Adipose tissue (tissue), 3 donors: ENCODE results near the gene OTUD7B. TPM values are rescaled to one million over a fixed set of nuclear protein-coding genes. Genes with fewer than 3 reads are reported as not detected.
"Not testable (repeated sequence)": the region's sequence is repeated elsewhere in the genome, so short reads cannot be mapped to it uniquely, and the experiment has no call there.

Experiments used
- H3K27ac ChIP-seq: one replicate; pipeline ENCODE4 v1.5.1; 2013; ENCODE audit warnings: low read depth, low read length
- WGBS, 3 donors: extraction: QIAGEN DNeasy Blood & Tissue Kit; methylation state at CpG; one replicate each; pipeline ENCODE4 v1.1.7; 2013; 5-methylcytosine and 5-hydroxymethylcytosine counted together
- polyA plus RNA-seq, 3 donors: library from polyadenylated mRNA; stranded (reverse); fragments of 200-250 nt; gene quantifications; one replicate each; pipeline ENCODE4 v1.2.3, GENCODE V29; 2013
- donor health status: healthy with polysubstance abuse.
- donor health status: Bipolar disorder and iron deficiency.
- donor health status: healthy.

OTUD7B gene
- polyA plus RNA-seq, 3 donors: 2.4 to 8.2 (median 7.5) TPM

DNA sequence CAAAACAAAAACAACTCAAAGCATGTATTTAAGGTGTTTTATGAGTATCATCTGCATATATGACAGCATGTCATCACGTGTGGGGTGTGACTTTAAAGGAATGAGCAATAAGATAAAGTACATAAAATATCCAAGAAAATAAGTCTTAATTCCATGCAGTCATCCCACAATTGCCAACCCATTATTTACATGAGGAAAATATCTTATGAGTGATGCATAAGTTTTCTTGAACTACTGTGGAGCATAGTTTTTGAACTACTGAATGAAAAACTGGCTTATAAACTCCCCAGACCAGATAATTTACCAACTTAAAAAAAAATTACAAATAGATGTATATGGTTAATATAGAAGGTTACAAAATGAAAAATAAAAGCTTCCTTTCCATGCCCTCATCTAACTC lies 44.1 kb downstream of the OTUD7B start:
- no peak overlapping the region for H3K27ac ChIP-seq
- WGBS, 3 donors: 63 to 84% (median 76%) methylated on average over 1 of the region's 1 CpG

DNA sequence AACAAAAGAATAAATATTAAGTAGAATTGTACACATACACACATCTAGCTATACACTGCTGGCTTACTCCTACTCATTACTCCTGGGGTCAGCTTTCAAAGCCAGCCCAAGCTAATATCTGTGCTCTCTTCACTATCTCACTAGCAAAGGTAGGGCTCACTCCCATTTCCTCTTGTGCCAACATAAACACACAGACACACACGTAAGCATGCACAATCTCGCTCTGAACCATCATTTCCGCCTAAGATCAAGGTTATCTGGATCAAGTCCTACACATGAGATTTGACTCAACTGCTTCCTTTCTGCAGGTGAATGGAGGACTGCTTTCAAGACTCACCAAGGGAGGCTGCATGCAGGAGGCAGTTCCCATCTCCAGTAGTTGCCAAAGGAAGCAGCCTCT lies 45.1 kb downstream of the OTUD7B start:
- no peak overlapping the region for H3K27ac ChIP-seq

DNA sequence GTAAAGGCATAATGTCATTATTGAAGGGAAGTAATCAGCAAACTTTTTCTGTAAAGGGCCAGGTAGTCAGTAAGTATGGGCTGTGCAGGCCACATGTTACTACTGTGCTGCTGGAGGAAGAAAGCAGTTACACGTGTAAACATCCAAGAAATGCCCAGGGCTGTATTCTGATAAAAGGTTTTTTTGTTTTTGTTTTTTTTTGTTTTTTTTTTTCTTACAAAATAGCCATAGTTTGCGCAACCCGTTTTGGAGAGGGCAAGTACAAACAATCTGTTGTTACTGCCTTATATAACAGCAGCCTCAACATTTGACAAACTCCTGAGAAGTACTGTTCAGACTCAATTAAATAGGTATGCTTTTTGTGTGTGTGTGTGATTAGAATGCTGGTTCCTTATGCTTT lies 47.2 kb downstream of the OTUD7B start:
- WGBS, 3 donors: 39 to 66% (median 54%) methylated on average over 3 of the region's 3 CpGs
- H3K27ac ChIP-seq: no peak overlapping the region

More for the DNA sequence above, 45.1 kb downstream of the OTUD7B start:
- WGBS, 3 donors: 58 to 95% (median 88%) methylated on average over 3 of the region's 3 CpGs

DNA sequence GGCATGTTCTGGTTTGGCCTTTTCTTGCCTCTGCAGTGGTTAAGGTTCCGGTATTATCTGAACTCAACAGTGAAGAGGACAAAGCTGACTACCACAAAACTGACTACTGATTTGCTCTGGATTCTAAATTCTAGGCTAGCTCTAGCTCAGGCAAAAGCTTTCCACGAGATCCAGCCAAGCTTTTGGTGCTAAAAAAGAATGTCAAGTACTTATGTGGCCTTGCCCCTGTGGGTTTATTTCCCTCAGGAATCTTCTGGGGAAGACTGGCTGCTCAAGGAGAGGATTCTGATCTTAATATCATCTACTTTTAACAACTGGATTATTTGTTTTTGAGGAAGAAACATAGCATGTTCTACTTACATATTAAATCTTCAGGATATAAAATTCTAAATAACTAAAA lies 47.8 kb downstream of the OTUD7B start:
- WGBS, 3 donors: 70 to 83% (median 74%) methylated on average over 2 of the region's 2 CpGs
- no peak overlapping the region for H3K27ac ChIP-seq

DNA sequence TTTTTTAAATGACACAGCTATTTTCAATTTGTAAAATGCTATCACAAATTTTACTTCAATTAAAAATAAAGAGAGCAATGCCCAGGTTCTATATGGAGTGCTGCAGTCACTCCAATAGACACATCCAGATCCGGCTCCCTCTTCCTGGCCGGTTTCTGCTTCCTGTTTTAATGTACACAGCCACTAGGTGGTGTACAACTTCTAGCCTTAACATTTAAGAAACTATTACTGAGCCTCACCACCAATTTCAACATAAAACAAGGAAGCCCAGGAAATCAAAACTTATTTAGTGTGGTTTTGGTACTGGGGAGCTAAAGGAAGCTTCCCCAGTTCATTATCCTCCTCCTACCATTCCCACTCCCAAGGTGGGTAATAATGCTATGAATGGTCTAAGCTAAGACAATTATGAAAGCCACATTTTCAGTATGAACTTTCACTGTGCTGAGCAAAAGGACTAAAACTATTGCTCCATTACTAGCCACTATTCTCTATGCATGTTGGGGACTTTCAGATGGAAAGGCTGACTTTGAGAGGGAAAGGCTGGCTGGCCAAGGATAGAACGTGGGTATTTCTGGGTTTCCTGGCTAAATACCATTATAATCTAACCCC lies 48.4 kb downstream of the OTUD7B start:
- 11 to 26% (median 16%) methylated on average over 3 of the region's 3 CpGs for WGBS, 3 donors
- no peak overlapping the region for H3K27ac ChIP-seq

DNA sequence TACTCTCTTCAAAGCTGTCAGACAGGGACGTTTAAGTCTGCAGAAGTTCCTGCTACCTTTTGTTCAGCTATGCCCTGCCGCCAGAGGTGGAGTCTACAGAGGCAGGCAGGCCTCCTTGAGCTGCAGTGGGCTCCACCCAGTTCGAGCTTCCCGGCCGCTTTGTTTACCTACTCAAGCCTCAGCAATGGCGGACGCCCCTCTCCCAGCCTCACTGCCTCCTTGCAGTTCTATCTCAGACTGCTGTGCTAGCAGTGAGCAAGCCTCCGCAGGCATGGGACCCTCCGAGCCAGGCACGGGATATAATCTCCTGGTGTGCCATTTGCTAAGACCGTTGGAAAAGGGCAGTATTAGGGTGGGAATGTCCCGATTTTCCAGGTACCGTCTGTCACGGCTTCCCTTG lies 53.0 kb downstream of the OTUD7B start:
- WGBS, 3 donors: 97 to 98% (median 97%) methylated on average over 12 to 14 of the region's 14 CpGs
- H3K27ac ChIP-seq: not testable (repeated sequence)

DNA sequence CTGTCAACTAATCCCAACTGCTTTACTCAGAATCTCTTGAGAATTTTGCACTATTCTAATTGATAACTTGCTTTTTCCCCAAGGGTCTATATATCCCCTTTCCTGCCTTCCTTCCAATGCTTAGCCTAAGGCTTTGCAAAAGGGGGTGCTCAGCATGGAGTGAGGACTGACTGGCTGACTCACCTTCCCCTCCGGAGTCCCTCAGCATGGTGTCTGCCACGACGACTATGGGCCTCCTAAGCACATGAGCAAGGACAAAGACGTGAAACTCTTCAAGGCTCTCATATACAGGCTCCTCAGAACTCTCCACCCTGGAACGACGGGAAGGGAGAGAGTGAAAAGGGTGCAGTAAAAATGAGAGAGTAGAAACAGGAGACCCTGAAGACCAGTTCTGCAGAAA lies 60.6 kb downstream of the OTUD7B start:
- 75 to 85% (median 81%) methylated on average over 6 of the region's 6 CpGs for WGBS, 3 donors
- no peak overlapping the region for H3K27ac ChIP-seq

DNA sequence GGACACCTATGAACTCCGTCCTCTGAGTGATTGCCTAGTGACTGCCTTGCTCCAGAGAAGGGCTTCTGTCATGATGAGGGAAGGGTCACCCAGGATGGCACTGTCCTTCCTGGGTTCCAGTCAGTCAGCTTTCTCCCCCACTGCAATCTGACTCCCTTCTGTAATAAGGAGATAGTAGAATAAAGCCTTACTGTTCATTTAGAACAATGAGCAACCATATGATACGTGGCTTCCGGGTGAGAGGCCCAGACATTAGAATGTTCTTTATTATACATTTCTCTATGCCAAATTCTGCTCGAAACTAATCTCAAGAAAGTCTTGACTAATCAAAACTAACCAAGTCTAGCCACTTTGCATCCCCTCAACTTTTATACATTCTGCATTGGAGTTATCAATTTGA lies 65.3 kb downstream of the OTUD7B start:
- 91 to 97% (median 96%) methylated on average over 4 of the region's 4 CpGs for WGBS, 3 donors
- no peak overlapping the region for H3K27ac ChIP-seq

DNA sequence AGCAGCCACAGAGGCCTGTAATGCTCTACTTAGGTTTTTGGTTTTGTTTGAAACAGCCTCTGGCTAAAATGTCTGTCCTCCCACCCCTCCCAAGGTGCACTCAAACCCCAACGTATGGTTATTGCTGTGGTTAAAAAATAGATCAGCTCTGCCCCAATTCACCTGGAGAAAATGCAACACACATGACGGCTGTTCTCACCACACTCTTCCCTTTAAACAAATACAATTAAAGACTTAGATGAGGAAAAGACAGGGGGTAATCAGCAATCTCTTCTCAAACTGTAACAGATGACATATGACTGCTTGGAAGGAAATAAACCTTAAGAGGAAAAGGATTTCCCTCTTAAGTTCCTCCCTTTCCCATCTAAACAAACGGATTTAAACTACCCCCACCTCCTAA lies 67.6 kb downstream of the OTUD7B start:
- no peak overlapping the region for H3K27ac ChIP-seq
- 36 to 54% (median 40%) methylated on average over 3 of the region's 3 CpGs for WGBS, 3 donors

DNA sequence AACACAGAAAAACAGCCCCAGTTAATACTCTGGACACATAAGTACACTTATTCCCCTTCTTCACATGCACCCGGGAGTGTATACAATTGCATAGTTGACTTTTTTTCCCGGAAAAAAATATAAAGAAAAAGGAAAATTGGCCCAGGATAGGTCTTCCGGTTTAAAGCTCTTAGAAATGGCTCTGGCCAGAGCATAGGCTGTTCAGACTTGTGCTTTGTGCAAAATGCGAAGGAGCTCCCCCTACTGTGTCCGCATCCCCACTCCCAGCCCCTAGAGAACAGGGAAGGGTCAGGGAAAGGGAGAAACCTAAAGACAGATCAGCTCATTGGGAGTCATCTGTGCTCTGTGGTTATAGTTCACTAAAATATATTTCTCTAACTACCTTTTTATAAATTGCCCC lies 68.3 kb downstream of the OTUD7B start:
- WGBS, 3 donors: 38 to 47% (median 39%) methylated on average over 5 of the region's 5 CpGs
- H3K27ac ChIP-seq: no peak overlapping the region

DNA sequence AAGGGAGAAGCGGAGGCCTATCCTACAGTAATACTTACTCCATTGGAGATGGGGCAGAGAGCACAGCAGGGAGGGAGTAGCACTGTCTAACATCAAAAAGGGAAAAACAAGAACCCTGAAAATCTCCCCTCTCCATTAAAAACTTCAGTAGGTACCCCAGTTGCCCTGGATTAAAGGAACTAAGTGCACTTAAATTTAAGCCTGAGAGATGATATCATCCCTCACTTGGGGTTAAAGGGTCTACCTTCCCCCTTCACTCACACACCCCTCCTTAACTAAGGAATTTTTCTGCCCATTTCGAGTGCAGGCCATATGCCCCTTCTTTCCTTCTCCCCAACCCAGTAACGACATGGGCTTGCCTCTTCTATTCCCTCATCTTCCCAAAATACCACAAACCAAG lies 70.1 kb downstream of the OTUD7B start:
- no peak overlapping the region for H3K27ac ChIP-seq
- 90 to 96% (median 92%) methylated on average over 3 of the region's 3 CpGs for WGBS, 3 donors

DNA sequence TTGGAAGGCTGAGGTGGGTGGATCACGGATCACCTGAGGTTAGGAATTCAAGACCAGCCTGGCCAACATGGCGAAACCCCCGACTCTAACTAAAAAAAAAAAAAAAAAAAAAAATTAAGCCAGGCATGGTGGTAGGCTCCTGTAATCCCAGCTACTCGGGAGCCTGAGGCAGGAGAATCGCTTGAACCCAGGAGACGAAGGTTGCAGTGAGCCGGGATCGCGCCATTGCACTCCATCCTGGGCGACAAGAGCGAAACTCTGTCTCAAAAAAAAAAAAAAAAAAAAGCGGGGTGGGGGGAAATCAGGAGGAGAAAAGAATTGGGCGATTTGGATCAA lies 71.9 kb downstream of the OTUD7B start:
- WGBS, 3 donors: 47 to 59% (median 50%) methylated on average over 11 to 13 of the region's 13 CpGs
- not testable (repeated sequence) for H3K27ac ChIP-seq

DNA sequence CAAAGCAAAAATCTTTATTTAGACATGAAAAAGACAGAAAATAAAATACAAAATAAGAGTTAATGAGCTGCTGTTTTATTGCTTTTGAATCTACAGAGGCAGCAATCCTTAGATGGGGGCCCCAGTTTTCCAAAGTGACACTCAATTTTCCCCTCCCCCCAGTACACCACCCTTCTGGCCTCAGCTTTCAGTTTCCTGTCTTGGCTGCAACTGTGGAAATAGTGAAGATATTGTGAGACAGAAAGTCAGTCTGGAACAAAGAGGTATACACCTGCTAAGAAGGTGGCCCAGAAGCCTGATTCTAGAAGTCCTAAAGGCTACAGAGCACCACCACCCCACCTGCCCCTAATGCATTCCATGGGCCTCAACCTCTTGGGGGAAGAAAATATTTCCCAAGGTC lies 72.8 kb downstream of the OTUD7B start:
- H3K27ac ChIP-seq: no peak overlapping the region

DNA sequence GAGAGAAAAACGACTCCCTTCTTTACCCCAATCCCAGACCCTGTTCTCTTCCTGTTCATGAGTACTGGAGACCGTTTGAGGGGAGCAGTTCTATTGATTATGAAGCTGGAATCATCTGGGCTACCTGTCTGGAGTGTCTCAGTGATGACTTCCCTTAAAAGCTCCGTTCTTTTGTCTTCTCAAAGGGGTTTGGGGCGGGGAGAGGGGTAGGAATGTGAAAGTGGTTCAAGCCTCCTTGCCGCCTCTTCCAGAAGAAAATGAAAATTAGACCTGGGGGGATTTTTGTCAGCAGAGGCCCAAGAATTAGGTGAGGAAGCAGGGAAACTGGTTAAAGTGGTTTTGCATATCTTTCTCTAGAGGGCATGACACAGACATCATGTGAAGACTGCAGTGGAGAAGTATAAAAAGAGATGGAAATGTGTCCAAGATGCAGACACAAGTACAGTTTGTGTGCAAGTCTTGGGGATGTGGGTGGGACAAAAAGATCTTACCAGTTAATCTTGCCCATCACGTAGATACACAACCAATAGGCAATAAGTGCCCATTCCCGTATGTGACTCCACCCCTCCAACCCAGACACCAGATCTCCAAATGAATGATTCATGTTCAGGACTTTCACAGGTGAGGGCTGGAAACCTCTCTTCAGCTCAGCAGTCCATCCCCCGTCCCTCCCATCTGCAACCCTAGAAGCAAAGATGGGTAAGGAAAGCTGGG lies 73.4 kb downstream of the OTUD7B start:
- H3K27ac ChIP-seq: no peak overlapping the region
- 14 to 46% (median 37%) methylated on average over 8 of the region's 8 CpGs for WGBS, 3 donors

DNA sequence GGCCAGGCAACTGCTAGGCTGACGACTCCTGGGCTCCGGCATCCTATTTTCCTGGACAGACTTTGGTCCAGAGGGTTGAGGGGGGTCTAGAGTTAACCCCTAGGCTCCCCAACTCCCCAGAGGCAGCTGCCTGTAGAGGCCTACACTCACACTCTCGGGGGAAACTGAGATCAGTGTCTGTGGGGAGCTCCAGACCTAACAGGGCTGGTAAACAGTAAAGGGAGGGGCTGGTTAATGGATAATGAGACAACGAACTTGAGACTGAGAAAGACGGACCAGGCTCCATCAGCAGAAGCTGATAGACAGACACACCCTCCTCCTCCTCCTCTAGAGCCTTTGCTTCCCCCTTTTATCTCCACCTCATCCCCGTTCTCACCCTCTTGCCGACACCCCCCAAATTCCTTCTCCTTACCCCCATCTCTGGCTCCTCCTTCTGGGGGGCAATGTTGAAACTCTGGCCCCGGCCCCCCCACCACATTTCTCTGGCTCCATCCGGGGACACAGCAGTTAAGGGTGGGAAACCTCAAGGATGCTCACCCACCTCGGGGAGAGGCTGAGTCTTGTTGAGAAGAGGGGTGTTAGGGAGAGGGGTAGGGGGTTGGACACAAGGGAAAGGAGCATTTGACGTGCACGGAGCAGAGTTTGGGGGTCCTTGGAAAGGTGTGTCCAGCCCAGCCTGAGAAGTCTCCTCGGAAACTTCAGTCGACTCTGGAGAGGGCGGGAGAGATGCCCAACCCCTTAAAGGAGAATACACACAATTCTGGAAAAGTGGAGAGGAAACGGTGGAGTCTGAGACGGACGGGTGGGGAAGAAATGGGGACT lies 74.1 kb downstream of the OTUD7B start, which contains the start of gene MTMR11:
TSS of gene MTMR11 (minus strand) at position 710 of the 822 bp plus-strand sequence. CDS start at position 478, 232 bp downstream.
- H3K27ac ChIP-seq: no peak within 1 kb of the TSS
- WGBS, 3 donors: 20 to 45% (median 39%) methylated on average over 18 of the region's 18 CpGs

DNA sequence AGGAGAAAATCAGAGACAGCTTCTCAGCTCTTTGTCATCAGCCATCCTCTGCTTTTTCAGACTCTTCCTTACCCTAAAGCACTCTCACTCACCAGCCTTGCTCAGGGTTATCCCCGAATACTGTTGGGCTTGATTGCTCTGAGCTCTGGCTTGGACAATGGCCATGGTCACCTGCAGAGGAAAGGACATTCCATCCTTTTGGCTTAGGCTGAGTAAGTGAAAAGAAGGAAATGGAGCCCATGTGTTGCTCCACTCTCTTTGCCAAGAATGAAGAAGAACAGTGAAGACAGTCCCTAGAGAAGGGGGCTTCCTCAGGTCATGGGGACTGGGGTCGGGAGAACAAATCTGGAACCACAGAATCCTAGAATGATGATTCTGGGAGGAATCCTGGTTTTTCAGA lies 76.2 kb downstream of the OTUD7B start:
- no peak overlapping the region for H3K27ac ChIP-seq
- 44 to 65% (median 62%) methylated on average over 2 of the region's 2 CpGs for WGBS, 3 donors

DNA sequence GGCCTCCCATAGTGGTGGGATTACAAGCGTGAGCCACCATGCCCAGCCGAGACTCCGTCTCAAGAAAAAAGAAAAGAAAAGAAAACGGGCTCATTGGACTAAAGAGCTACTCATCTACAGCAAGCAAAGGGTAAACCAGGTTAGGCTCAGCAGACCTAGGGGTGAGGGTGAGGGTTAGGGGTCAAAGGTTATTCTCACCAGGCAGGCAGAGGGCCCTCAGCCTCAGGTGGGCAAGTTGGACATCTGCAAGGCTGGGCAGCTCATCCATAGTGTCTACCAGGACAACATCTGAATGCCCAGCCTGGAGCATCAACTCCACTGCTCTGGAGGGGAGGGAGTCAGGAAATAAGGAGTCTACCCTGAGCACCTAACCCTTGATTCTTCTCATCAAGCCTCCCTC lies 77.3 kb downstream of the OTUD7B start:
- no peak overlapping the region for H3K27ac ChIP-seq
- 90 to 98% (median 96%) methylated on average over 4 of the region's 4 CpGs for WGBS, 3 donors

DNA sequence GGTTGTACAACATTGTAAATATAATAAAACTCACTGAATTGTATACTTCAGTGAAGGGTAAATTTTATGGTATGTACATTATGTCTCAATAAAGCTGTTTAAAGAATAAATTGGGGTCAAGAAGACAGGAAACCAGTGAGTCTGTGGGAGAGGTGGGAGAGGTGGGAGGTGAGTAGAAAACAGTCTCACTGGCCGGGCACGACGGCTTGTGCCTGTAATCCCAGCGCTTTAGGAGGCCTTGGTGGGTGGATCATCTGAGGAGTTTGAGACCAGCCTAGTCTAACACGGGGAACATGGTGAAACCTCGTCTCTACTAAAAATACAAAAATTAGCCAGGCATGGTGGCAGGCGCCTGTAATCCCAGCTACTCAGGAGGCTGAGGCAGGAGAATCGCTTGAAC lies 78.1 kb downstream of the OTUD7B start:
- 89 to 95% (median 94%) methylated on average over 8 of the region's 8 CpGs for WGBS, 3 donors
- no peak overlapping the region for H3K27ac ChIP-seq

DNA sequence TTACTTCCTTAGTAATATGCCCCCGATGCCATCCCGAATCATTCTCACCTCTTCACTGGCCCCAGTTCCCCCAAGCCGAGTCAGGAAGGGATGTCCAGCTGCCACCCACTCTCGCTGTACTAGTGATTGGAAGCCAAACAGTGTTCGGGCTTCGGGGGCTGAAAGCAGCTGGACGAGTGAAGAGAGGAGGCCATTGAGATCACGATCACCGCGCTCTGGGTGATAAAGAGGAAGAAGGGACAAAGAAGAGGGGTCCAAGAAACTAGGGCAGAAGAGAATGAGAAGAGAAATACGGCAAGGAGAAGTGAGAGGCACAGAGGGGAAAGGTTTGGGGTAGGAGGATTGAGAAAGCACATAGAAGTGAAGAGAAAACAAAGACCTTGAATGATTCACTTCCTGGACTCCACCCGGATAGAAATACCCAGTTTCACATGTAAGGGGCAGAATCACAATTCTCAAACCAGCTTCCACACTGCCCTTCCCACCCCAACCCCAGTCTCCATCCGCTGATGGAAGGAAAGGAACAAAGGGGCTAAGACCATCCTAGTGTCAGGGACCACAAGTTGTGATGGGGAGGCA lies 79.2 kb downstream of the OTUD7B start:
- H3K27ac ChIP-seq: no peak overlapping the region
- WGBS, 3 donors: 80 to 85% (median 82%) methylated on average over 13 of the region's 13 CpGs
